Measurements from ENCODE around the gene KRTAP19-8. TPM values are rescaled to one million over a fixed set of nuclear protein-coding genes. Genes with fewer than 3 reads are reported as not detected.

KRTAP19-8 gene
- total RNA-seq, 4 donors from 2014 or later = not detected

- no peak for DNase-seq
- no peak overlapping the region for H3K27ac ChIP-seq
- no peaks in the 10 kb centered on the region for H3K36me3 ChIP-seq
- H3K9me3 ChIP-seq = no peaks in the 10 kb centered on the region
- in situ Hi-C loops (cut with MboI; ENCODE audit: low pct_ligation_motif_present in 1 of 4, low pct_unique_long_range_greater_than_20kb in 1 of 4, low sequenced_read_pairs in 3 of 4) = no loop called here
- WGBS, 2 donors (ENCODE audit: low coverage in 1 of 2) = 62 to 79% methylated on average over 4 of the region's 4 CpGs
- no peak for TF ChIP-seq POLR2A (IDR thresholded peaks at IDR 0.05)
- TF ChIP-seq, protein P1, sequence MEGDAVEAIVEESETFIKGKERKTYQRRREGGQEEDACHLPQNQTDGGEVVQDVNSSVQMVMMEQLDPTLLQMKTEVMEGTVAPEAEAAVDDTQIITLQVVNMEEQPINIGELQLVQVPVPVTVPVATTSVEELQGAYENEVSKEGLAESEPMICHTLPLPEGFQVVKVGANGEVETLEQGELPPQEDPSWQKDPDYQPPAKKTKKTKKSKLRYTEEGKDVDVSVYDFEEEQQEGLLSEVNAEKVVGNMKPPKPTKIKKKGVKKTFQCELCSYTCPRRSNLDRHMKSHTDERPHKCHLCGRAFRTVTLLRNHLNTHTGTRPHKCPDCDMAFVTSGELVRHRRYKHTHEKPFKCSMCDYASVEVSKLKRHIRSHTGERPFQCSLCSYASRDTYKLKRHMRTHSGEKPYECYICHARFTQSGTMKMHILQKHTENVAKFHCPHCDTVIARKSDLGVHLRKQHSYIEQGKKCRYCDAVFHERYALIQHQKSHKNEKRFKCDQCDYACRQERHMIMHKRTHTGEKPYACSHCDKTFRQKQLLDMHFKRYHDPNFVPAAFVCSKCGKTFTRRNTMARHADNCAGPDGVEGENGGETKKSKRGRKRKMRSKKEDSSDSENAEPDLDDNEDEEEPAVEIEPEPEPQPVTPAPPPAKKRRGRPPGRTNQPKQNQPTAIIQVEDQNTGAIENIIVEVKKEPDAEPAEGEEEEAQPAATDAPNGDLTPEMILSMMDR (IDR thresholded peaks at IDR 0.05) = no peak
- no peak for TF ChIP-seq POLR2AphosphoS5 (IDR thresholded peaks at IDR 0.05)
- H3K4me3 ChIP-seq = no peak overlapping the region
- intact Hi-C loops (cut with DNase I; ENCODE audit: low total_unique reads) = no loop called here
- H3K4me1 ChIP-seq = no peaks in the 10 kb centered on the region
- no peaks in the 10 kb centered on the region for H3K27me3 ChIP-seq
Observed at GRCh38 chr21:31012133-31013089, 25.9 kb downstream of the KRTAP19-8 start.

GRCh38 chr21:31011412-31011811 is 26.9 kb downstream of the KRTAP19-8 start:
- Histone ChIP-seq H3K27me3 (no peaks in the 10 kb centered on the region), H3K4me3 (no peak overlapping the region), H3K9me3 (no peaks in the 10 kb centered on the region), H3K27ac (no peak overlapping the region), H3K4me1 (no peaks in the 10 kb centered on the region), H3K36me3 (no peaks in the 10 kb centered on the region)
- intact Hi-C loops (cut with DNase I; ENCODE audit: low total_unique reads) (no loop called here), in situ Hi-C loops (cut with MboI; ENCODE audit: low pct_ligation_motif_present in 1 of 4, low pct_unique_long_range_greater_than_20kb in 1 of 4, low sequenced_read_pairs in 3 of 4) (no loop called here)
- TF ChIP-seq POLR2A (IDR thresholded peaks at IDR 0.05) (no peak), EP300 (IDR thresholded peaks at IDR 0.05; ENCODE audit: low read depth) (no peak), POLR2AphosphoS5 (IDR thresholded peaks at IDR 0.05) (no peak)
- TF ChIP-seq, protein P1 (IDR thresholded peaks at IDR 0.05) = no peak
- peak; percentile 8 for DNase-seq
- 38 to 57% methylated on average over 1 of the region's 1 CpG for WGBS, 2 donors (ENCODE audit: low coverage in 1 of 2)

- Histone ChIP-seq H3K9me3 (no peaks in the 10 kb centered on the region), H3K36me3 (no peaks in the 10 kb centered on the region), H3K4me3 (no peak overlapping the region), H3K4me1 (no peaks in the 10 kb centered on the region), H3K27ac (no peak overlapping the region), H3K27me3 (no peaks in the 10 kb centered on the region)
- DNase-seq = no peak
- intact Hi-C loops (cut with DNase I; ENCODE audit: low total_unique reads) = no loop called here
- TF ChIP-seq POLR2AphosphoS5 (IDR thresholded peaks at IDR 0.05) = no peak
- TF ChIP-seq POLR2A (IDR thresholded peaks at IDR 0.05) = no peak
- TF ChIP-seq, protein P1 (IDR thresholded peaks at IDR 0.05) = no peak
- in situ Hi-C loops (cut with MboI; ENCODE audit: low pct_ligation_motif_present in 1 of 4, low pct_unique_long_range_greater_than_20kb in 1 of 4, low sequenced_read_pairs in 3 of 4) = no loop called here
- WGBS, 2 donors (ENCODE audit: low coverage in 1 of 2) = 100% methylated on average over 1 of the region's 1 CpG; no CpG with 5 or more reads in 1 of the 2 donors
Observed at GRCh38 chr21:31008355-31008754, 29.9 kb downstream of the KRTAP19-8 start.

GRCh38 chr21:31005019-31005418 is 33.3 kb downstream of the KRTAP19-8 start:
- intact Hi-C loops (cut with DNase I; ENCODE audit: low total_unique reads) = no loop called here
- H3K4me1 ChIP-seq = no peaks in the 10 kb centered on the region
- no peaks in the 10 kb centered on the region for H3K27me3 ChIP-seq
- no peaks in the 10 kb centered on the region for H3K36me3 ChIP-seq
- H3K9me3 ChIP-seq = no peaks in the 10 kb centered on the region
- no peak overlapping the region for H3K4me3 ChIP-seq
- TF ChIP-seq POLR2AphosphoS5 (IDR thresholded peaks at IDR 0.05) (no peak), POLR2A (IDR thresholded peaks at IDR 0.05) (no peak), EP300 (IDR thresholded peaks at IDR 0.05; ENCODE audit: low read depth) (no peak)
- TF ChIP-seq, protein P1 (IDR thresholded peaks at IDR 0.05) = no peak
- no peak overlapping the region for H3K27ac ChIP-seq
- in situ Hi-C loops (cut with MboI; ENCODE audit: low pct_ligation_motif_present in 1 of 4, low pct_unique_long_range_greater_than_20kb in 1 of 4, low sequenced_read_pairs in 3 of 4) = no loop called here
- WGBS, 2 donors (ENCODE audit: low coverage in 1 of 2) = 84 to 85% methylated on average over 5 of the region's 5 CpGs
- DNase-seq = no peak
